DMS79 treated with DMSO at 0.1 percent for 48 hours (cell line): ENCODE data around the gene SSH2.

Experiments used
- DNase-seq: peaks from one replicate; lab custom pipeline; 2025; lab: John Stamatoyannopoulos, UW

Gene SSH2

DNA sequence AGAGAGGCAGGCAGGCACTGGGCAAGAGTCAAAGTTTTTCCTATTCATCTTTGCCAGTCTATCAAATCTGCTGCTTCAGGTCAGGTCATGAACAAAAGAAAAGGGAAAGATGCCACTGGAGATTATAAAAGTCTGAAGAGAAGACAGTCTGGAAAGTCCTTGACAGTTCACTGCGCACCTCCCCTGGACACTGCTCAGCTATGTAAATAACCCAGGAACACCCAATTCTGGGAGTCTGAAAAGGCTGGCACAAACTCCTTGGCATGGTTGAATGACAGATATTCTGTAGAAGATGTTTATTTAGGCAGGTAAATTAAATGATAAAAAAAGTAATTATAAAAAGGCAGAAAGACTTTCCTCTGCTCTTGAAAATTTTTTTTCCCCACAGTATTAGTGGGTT, 302.1 kb downstream of the SSH2 start:
- DNase-seq: no peak

DNA sequence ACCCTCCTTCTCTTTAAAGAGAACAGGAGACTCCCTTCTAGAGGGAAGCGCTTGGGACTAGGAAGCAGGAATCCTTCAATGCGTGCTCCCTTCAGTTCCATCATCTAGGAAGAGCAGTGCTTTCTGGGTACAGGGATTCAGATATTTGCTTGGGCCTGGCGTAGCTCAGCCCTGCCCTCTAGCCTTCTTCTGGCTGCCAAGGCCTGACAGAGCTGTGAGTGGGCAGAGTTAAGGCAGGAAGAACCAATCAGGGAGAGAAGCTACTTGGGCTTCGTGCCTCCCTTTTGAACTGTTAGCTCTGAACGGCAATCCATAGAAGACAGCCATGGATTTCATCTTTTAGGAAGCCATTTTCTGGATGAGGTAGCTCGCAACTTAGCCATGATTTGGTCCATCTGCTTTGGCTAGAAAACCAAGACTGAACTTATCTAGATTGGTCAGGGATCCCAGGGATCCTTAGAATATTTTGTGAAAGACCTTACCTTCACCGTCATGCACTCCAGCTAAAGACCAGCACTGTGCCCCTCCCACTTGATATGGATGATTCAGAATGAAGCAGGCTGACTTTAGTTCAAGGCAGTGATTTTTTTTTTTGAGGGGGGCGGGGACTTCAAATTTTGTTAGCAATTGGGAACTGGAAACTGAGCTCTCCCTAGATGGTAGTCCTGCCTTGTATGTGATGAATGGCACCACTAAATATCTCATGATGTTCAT, 304.8 kb downstream of the SSH2 start:
- DNase-seq: no peak

DNA sequence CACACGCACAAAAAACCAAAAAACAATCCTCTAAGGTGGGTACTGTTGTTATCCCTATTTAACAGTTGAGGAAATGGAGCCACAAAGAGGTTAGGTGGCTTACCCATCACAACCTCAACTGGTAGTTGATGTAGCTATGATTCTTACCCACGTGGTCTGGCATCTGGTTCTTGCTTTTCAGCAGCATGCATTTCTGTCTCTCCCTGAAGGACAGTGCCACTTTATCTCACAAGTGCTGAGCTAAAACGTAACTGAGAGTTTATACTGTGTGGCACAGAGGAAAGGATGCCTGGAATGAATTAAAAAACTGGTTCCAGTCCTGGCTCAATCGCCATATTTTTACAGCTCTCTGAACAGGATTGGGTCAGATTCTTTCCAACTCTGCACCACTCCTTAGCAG, 305.4 kb downstream of the SSH2 start:
- no peak for DNase-seq

DNA sequence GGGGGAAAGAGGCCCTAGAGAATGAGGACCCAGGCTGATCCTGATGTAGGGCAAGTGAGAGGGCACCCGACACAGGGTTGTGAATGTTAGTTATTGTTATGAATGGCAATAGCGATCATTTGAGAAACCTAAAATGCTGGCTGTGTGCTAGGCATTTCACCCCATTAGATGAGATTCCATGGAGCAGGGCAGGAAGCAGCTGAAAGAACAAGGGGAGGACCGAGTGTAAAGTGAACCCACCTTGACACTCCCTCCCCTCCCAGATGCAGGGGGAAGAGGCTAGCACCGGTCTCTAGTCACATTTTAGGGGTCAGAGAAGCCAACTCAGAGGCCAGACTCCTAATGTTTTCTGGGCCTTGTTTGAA, 306.8 kb downstream of the SSH2 start:
- DNase-seq: no peak

DNA sequence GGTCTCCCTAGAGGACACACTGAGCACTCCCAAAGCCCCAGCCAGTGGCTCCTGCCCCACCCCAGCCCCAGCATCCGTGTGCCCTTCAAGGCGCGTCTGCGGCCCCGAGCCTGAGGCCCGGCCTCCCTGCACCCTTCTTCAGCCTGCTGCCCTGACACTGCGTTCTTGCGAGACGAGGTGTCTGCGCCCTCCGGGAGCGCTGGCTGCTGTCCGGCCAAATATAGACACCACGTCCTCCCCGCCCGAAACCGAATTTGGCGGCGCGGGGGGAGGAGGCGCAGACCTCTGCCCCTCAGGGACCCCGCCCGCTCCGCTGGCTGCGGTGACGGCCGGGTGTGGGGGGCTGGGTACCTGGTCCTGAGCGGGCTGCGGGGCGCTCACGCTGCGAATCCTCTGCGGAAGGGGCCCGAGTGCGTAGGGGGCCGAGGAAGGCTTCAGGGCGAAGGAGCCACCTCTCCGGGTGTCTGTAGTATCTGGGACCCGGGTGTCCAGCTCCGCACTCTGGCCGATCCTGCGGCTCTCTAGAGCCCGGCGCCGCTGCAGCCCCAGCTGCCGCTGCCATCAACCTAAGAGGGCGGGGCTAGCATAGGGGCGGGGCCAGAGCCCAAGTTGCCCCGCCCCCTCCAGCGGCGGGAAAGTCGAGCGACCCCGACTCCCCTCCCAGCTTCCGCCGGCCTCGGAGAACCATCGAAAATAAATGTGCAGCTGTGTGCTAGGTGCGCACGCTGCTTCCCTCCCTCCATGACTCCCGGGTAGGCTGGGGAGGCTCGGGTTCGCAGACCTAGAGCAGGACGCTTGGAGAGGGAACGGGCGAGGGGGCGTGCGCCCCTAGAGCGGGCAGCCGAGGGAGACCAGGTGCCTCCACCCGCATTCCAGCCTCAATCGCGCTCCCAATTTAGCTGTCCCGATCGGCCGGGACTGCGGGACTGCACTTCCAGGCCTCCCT, 307.4 kb downstream of the SSH2 start, which contains the start of gene CORO6:
CORO6 (minus strand) TSS at position 576 of the 946 bp plus-strand sequence. CDS start 1,491 bp downstream, outside the sequence.
- peak; percentile 14 for DNase-seq

DNA sequence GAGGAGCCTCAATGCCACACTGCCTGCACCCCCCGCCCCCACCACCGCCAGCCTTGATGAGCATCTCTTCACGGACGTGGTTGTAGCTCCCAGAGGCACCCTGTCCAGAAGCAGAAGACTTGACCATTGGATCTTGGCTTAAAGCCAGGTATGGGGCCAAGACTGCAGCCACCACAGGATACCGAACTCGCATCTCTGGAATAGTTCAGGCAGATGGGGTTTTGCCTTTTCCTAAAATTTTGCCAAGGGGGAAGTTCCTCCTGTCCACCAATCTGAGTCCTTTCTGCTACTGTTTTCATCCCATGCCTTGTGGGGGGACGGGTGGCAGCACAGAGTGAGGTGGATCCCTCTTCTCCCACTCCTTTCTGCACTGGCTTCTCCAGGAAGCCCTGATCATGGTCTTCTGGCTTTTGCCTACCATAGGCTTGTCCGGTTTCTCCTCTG, 308.3 kb downstream of the SSH2 start:
- DNase-seq: no peak

DNA sequence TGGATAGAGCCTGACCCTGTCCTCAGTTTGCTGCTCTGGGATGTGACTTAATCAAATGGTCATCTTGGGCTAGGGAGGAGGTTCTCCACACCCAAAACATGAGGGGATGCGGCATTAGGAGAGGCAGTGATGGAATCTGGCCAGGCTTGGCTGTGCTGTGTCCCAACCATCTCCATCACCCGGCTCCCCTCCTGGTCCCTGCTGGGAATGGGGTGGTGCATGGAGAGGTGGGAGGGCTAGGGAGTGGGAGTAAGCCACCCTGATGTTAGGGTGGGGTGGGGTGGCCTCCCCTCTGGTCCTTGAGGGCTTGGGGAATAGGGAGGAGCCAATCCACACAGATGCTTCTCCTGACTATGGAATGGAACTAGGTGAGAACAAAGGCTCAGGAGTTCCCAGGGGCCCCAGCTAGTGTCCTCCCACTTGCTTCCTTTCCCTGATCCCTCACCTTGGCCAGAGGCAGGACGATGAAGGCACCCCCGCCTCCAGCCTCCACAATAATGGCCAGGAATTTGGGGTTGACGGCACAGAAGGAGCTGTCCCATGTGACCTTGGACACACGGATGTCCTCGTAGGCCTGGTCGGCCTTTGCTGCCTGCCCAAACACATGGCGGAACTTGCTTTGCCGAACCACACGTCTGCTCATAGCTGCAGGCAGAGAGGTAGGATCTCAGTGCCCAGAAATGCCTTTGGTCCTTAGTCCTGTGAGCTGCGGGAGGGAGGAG, 309.1 kb downstream of the SSH2 start:
- no peak for DNase-seq

DNA sequence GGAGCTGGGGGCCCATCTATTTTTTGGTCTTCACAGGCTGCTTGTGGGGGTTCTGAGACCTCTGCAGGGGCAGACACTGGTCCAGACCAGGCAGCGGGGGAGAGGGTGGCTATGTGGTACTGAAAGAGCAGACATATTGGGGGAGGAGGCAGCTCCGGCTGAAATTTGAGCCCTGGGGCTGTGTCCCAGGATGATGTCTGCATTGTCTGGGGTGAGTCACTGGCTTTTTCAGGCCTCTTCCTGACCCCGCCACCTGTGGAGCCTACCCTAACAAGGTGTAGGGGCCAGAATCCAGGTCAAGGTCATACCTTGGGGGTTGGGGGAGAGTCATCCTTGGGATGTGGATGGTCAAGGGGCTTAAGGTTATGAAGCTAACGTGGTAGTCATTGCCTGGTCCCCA, 309.8 kb downstream of the SSH2 start:
- no peak for DNase-seq

DNA sequence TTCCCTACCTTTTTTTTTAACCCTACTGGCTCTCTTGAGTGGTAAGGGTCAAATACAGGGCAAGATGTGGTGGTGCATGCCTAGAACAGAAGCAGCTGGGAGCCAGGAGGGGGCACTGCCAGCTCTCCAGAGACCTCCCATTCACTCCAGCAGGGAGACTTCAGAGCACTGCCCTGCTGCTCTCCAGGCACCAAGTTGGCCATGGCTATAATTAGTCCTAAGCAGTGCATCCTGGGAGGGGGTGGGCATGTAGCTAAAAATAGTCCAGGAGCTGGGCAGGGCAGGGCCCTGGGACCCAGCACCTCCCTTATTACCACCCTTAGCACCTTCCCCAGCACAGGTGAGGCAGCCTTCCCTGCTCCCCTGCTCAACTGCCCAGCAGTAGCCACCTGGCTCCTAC, 310.8 kb downstream of the SSH2 start:
- DNase-seq: no peak

DNA sequence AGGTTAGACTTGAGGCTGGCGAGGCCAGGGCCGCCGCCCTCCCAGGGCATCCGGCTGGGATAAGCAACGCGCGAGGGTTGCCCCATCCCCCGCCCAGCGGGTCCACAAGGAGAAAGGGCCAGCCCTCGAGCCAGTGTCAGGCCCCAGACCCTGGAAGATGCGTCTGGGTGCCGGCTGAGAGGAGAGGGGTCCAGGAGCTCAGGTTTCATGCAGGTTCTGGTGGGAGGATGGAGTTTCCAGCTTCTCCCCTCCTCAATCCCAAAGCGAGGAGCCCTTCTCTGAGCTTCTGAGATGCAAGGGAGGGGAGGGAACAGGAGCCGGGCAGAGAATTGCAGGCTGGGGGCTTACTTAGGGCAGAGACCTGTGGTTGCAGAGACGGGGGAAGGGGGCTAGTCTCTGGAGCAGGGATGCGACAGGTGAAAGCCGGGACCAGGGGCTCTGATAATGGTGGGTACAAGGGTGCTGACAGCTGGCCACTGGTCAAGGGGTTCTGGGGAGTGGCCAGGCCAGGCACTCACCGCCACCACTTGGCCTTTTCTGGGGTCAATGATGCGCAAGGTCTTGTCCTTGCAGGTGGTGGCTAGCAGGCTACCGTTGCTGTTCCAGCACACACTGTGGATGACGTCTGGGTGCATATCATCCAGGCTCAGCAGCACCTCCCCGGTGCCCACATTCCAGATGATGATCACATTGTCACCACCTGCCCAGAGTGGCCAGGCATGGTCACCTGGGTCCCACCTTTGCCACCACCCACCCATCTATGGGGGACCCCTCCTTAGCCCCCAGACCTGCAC, 311.6 kb downstream of the SSH2 start:
- DNase-seq: no peak

DNA sequence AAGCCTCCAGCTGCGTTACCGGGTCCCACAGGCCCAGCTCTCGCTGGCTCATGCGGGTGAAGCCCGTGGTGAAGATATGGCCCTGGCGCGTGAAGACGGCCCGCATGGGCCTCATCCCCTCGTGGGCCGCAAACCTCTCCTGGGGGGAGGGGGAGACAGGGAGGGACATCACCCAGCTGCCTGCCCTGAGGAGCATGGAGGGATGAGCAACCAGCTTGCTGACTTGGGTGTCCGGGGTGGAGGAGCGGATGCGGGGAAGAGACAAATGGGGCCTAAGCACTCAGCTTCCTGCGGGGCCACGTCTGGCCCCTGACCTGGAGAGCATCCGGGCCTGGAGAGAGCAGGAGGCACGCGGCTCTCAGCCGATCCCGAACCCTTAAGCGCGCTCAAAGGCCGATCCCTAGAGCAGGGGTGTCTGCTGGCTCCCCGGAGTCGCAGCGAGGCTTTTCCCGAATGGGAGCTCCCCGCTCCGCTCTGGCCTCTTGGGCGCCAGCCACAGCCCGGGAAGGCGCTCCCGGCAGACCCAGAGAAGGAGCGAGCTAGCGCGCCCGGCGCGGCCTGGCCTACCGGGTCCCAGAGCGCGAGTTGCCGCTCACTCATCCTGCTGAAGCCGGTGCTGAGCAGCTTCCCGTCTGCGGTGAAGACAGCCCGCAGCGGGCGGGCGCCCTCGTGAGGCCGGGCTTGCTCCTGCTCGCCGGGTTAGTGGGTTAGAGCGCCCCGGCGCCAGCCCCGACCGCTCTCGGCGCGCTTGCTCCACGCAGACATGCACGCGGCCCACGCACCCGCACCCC, 312.4 kb downstream of the SSH2 start:
- DNase-seq: peak; percentile 52

DNA sequence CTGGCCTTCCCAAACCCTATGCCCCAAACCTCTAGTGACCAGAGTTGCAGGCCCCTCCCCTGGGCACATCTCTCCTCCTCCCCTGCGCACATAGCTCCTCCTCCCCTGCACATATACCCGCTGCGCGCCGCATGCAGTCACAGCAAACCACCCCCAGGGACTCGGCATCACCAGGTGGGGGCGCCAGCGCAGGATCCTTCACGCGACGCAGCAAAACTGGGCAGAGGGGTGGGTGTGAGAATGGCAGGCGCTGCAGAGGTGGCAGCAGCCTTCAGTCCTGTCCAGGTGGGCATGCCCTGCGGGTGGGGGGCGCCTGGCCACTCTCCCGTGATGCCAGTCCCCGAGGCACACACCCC, 312.9 kb downstream of the SSH2 start:
- peak; percentile 81 for DNase-seq

DNA sequence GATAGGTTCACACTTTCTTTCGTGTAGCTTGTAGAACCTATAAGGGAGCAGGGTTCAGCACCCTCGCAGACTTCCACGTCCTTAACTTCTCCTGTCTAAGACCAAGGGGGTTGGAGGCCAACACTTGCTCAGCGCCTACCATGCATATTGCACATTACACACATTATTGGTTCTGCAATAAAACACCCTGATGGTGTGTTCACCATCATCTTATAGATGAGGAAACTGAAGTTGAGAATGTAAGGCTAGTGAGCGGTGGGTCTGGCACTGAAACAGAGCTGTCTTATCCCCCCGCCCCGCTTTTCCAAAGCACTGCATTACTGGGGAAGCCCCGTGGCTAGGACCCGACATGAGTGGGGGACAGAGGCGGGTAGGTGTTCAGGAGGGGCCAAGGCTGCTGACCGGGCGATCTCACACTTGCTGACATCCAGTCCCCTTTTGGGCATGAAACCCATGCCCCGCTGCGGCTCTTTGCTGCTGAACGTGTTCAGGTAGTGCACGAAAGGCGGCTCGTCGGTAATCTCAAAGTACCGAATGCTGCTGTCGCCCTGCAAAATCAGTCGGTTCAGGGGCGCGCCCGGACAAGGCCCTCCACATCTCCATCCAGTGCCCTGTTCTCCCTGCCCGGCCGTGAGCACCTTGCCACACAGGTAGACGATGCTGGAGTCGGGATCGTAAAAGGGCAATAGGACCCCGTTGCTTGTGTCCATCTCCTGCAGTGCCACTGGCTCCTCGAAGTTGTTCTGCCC, 313.6 kb downstream of the SSH2 start:
- DNase-seq: peak; percentile 54

DNA sequence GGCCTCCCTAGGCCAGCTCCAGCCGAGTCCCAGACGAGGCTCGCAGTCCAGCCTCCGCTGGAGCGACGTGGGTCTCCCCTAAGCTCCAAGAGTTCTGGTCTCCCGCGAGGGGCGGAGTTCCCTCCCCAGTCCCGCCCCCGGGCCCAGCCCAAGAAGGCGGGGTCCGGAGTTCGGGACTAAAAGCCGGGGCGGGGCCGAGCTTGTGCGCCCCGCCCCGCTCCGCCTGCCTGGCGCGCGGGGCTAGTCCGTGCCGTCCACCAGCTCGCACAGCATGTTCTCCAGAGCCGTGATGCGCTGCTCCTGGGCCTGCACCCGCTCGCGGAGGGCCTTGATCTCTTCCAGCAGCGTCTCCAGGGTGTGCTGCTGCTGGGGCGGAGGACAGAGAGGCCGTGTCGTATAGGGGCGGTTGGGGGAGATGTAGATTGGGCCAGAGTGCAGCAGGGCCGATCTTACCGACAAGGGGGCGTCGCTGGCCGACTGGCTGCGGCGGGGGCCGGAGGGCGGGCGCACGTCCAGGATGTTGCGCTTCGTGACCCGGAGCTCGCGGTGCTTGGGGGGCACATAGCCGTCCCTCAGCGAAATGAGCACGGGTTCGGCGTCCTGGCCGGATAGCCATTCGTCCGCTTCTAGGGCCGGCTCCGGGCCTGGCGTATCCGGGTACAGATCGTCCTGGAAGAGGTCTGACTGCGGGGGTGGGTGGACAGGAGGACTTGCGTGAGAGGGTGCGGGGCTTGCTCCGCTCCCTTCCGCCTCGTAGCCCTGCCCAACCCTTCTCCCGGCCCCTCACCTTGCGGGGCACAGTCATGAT, 314.3 kb downstream of the SSH2 start:
- peak; percentile 30 for DNase-seq

DNA sequence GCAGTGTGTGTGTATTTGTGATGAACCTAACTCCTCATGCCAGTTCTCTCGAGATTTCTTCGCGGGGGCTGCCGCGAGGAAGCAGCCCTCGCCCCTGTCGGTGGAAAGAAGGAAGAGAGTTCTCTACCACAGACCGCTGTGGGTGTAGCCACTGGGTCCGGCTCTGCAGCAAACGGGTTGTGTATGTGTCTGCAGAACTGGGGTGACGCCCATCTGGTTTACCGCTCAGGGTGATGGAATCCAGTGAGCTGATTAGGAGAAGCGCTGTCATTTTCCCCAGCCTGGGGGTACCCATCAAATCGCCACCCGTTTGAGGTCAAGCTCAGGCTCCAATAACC, 315.0 kb downstream of the SSH2 start:
- DNase-seq: no peak

DNA sequence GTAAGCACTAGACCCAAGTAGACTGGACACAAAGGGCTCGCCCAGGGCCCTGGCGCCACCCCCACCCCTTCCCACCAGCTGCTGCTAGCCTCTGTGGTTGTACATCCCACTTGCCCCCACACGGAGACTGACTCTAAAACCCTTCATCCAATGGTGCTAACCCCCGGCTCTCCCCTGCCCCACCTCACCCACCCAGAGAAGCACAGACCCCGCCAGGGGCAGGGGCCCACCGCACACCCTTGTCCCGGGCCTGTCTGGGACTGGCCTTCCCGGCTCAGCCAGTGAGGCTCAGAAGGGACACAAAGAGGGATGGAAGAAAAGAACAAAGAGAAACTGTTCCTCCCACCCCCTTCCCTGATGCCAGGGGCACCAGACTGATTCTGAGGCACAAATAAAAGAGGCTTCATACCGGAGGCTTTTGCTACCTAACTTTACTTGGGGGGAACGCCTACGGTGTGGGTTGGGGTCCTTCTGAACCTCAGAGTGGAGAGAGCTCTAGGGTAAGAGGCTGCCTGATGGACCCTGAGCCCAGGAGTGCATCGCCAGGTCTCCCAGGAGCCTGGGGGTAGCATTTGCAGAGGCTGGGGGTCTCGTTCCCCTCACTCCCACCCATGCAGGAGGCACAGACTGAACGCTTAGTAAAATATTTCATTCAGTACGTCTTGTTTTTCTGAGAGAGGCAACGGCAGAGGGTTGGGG, 315.5 kb downstream of the SSH2 start:
- no peak for DNase-seq

DNA sequence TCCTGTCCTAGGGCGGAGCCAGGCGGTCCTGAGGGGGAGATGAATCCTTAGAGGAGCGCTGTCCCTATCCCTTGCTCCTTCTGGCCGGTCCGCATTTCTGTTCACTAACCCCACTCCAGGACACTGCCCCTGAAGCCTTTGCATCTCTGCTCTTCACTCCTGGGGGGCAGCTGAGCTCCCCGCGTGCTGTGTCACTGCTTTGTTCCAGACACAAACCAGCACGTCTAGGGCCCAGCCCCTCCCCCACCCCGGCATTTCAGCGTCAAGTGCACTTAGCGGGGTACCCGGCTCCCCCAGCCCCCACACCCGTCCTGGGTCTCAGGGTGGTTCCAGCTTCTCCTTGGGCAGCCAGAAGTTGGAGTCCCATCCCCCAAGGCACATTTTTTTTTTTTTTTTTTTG, 316.2 kb downstream of the SSH2 start:
- DNase-seq: no peak

DNA sequence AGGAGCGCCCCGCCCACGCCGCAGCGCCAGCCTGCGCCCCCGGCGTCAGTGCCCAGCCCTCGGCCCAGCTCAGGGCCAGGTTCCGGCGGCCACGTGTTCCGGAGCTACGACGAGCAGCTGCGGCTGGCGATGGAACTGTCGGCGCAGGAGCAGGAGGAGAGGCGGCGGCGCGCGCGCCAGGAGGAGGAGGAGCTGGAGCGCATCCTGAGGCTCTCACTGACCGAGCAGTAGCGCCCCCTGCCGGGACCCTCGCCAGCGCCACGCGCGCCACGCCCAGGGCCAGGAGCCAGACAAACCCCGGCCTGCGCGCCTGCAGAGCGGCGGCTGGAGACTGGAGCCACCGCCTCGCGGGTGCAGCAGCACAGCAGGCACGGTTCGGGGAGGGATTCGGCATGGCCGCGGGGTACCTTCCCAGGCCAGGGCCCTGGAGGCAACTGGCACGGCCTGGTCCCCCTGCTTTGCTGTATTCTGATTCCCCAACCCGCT, 316.6 kb downstream of the SSH2 start:
- DNase-seq: no peak
